Sigmoid colon (tissue), 4 donors: Measurements from ENCODE around the gene CALHM4.

Experiments
- CTCF ChIP-seq, 4 experiments: fragments of 450-650 bp in 3 of 4; fragments of 200-600 bp in 1 of 4; IDR thresholded peaks; one replicate each; pipeline ENCODE4 v1.5.1; 2016 to 2019; ENCODE audit warnings: antibody characterized with exemption in 4 of 4, mild to moderate bottlenecking in 3 of 4, moderate library complexity in 2 of 4
- POLR2A ChIP-seq, 2 donors: fragments of 450-650 bp; IDR thresholded peaks; one replicate each; pipeline ENCODE4 v1.6.1; 2016; ENCODE audit warnings: antibody characterized with exemption in 2 of 2, mild to moderate bottlenecking in 2 of 2, moderate library complexity in 2 of 2
- POLR2AphosphoS5 ChIP-seq, 4 donors: sonication (generic); formaldehyde crosslinking; IDR thresholded peaks; one replicate each; pipeline ENCODE4 v1.6.1; 2017; ENCODE audit warnings: antibody characterized with exemption in 4 of 4

DNA sequence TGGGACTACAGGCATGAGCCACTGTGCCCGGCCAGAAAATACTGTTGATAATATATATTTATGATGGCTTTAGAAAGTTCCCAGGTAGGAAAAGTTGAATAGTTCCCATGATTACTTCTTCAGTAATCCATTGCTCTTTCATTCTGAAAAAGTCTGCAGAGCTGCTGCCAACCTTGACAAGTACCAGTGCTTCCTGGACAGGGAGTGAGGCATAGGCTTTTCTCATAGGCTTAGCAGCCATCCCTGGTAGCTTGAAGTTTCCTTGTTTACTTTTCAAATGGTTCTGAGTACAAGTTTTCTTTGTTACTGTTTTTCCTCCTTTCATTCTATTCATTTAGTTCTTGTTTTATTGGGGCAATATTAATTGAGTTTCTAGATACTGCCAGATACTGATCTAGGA, 25.6 kb downstream of the CALHM4 start:
- TF ChIP-seq CTCF (IDR thresholded peaks at IDR 0.05) (no peak), POLR2AphosphoS5 (IDR thresholded peaks at IDR 0.05) (no peak), POLR2A (IDR thresholded peaks at IDR 0.05) (no peak)
